HEK293 (cell line): ENCODE measurements around the gene KIF7.

Experiments used
- CTCF ChIA-PET: fragments of 350-600 bp; formaldehyde crosslinking; extraction: SDS; loops from one replicate; lab custom pipeline; 2021; ENCODE audit warnings: antibody characterized with exemption; lab: Yijun Ruan, JAX
- POLR2A ChIA-PET: fragments of 300-600 bp; formaldehyde crosslinking; extraction: SDS; loops from one replicate; lab custom pipeline; 2020; ENCODE audit warnings: antibody characterized with exemption, inconsistent platforms; lab: Yijun Ruan, JAX
- H3K27ac ChIP-seq: fragments of 200-500 bp; sonication (Bioruptor generic); 2 replicates; pipeline ENCODE4 v1.5.1; 2014; ENCODE audit warnings: low read depth, low read length, control low read depth, inconsistent platforms; ENCODE audit errors: extremely low read depth
- H3K36me3 ChIP-seq, 2 experiments: fragments of 200-500 bp in 1 of 2; sonication (Bioruptor generic) in 1 of 2; 1 replicate in 1 of 2; 2 replicates in 1 of 2; pipeline ENCODE4 v1.5.1; 2014 to 2017; ENCODE audit warnings: inconsistent platforms in 2 of 2, low read length in 2 of 2; ENCODE audit not compliant: control insufficient read depth in 2 of 2, insufficient read depth in 1 of 2
- H3K4me1 ChIP-seq: fragments of 200-500 bp; sonication (Bioruptor generic); 2 replicates; pipeline ENCODE4 v1.5.1; 2014; ENCODE audit warnings: mild to moderate bottlenecking, low read length, inconsistent platforms; ENCODE audit not compliant: control insufficient read depth, insufficient read depth
- H3K4me3 ChIP-seq: 2 replicates; pipeline ENCODE4 v1.5.1; 2011; ENCODE audit warnings: low read depth, mild to moderate bottlenecking, control low read depth, low read length, moderate library complexity
- H3K9me3 ChIP-seq: fragments of 200-500 bp; sonication (Bioruptor generic); 2 replicates; pipeline ENCODE4 v1.5.1; 2014; ENCODE audit warnings: low read depth, low read length, inconsistent platforms; ENCODE audit not compliant: control insufficient read depth, insufficient read depth
- EGR2 ChIP-seq: fragments of 450-650 bp; formaldehyde crosslinking; IDR thresholded peaks from 2 replicates; pipeline ENCODE4 v1.5.1; 2016; ENCODE audit warnings: low read depth, missing biosample characterization, missing genetic modification characterization
- GLIS2 ChIP-seq: fragments of 450-650 bp; formaldehyde crosslinking; IDR thresholded peaks from 2 replicates; pipeline ENCODE4 v1.5.1; 2016; ENCODE audit warnings: missing biosample characterization, missing genetic modification characterization
- PRDM1 ChIP-seq: fragments of 450-650 bp; formaldehyde crosslinking; IDR thresholded peaks from 2 replicates; pipeline ENCODE4; 2016; ENCODE audit warnings: missing biosample characterization, missing genetic modification characterization
- RBAK ChIP-seq: fragments of 450-650 bp; formaldehyde crosslinking; IDR thresholded peaks from 2 replicates; pipeline ENCODE4 v1.5.1; 2016; ENCODE audit warnings: missing biosample characterization, missing genetic modification characterization
- ZNF341 ChIP-seq: fragments of 450-650 bp; formaldehyde crosslinking; IDR thresholded peaks from 2 replicates; pipeline ENCODE4; 2016; ENCODE audit warnings: low read depth, missing biosample characterization, missing genetic modification characterization
- ZNF416 ChIP-seq: fragments of 450-650 bp; formaldehyde crosslinking; IDR thresholded peaks from 2 replicates; pipeline ENCODE4 v1.5.1; 2016; ENCODE audit warnings: missing biosample characterization, missing genetic modification characterization
- ZNF624 ChIP-seq: fragments of 450-650 bp; formaldehyde crosslinking; IDR thresholded peaks from 2 replicates; pipeline ENCODE4 v1.5.1; 2017; ENCODE audit warnings: missing biosample characterization, missing genetic modification characterization
- ZNF768 ChIP-seq: fragments of 450-650 bp; formaldehyde crosslinking; IDR thresholded peaks from 2 replicates; pipeline ENCODE4 v1.5.1; 2018; ENCODE audit warnings: missing biosample characterization, mild to moderate bottlenecking, missing genetic modification characterization
- ZNF830 ChIP-seq: fragments of 450-650 bp; IDR thresholded peaks from 2 replicates; pipeline ENCODE4 v1.5.0; 2018; ENCODE audit warnings: missing biosample characterization, missing genetic modification characterization, low read depth, mild to moderate bottlenecking, moderate library complexity
- TF ChIP-seq, protein P1 (sequence below): fragments of 450-650 bp; formaldehyde crosslinking; IDR thresholded peaks from 2 replicates; pipeline ENCODE4 v1.5.1; 2016; ENCODE audit warnings: missing biosample characterization, missing genetic modification characterization
- TF ChIP-seq, protein P2 (sequence below): fragments of 450-650 bp; formaldehyde crosslinking; IDR thresholded peaks from 2 replicates; pipeline ENCODE4 v1.5.1; 2016; ENCODE audit warnings: missing biosample characterization, missing genetic modification characterization
- TF ChIP-seq, protein P3 (sequence below): fragments of 450-650 bp; formaldehyde crosslinking; IDR thresholded peaks from 2 replicates; pipeline ENCODE4 v1.5.1; 2017; ENCODE audit warnings: missing biosample characterization, missing genetic modification characterization
- TF ChIP-seq, protein P4 (sequence below): fragments of 450-650 bp; formaldehyde crosslinking; IDR thresholded peaks from 2 replicates; pipeline ENCODE4 v1.5.1; 2016; ENCODE audit warnings: missing biosample characterization, missing genetic modification characterization
- TF ChIP-seq, protein P5 (sequence below): fragments of 450-650 bp; IDR thresholded peaks from 2 replicates; pipeline ENCODE4 v1.5.1; 2018; ENCODE audit warnings: missing biosample characterization, mild to moderate bottlenecking, missing genetic modification characterization
- TF ChIP-seq, protein P6 (sequence below): fragments of 450-650 bp; formaldehyde crosslinking; IDR thresholded peaks from 2 replicates; pipeline ENCODE4 v1.5.1; 2016; ENCODE audit warnings: missing biosample characterization, missing genetic modification characterization
- TF ChIP-seq, protein P7 (sequence below): fragments of 450-650 bp; formaldehyde crosslinking; IDR thresholded peaks from 2 replicates; pipeline ENCODE4 v1.5.1; 2016; ENCODE audit warnings: missing biosample characterization, missing genetic modification characterization
- TF ChIP-seq, protein P8 (sequence below): fragments of 450-650 bp; IDR thresholded peaks from 2 replicates; pipeline ENCODE4 v1.5.1; 2018; ENCODE audit warnings: missing biosample characterization, missing genetic modification characterization
- TF ChIP-seq, protein P9 (sequence below): fragments of 450-650 bp; formaldehyde crosslinking; IDR thresholded peaks from 2 replicates; pipeline ENCODE4 v1.5.1; 2016; ENCODE audit warnings: missing biosample characterization, missing genetic modification characterization

KIF7 gene

DNA sequence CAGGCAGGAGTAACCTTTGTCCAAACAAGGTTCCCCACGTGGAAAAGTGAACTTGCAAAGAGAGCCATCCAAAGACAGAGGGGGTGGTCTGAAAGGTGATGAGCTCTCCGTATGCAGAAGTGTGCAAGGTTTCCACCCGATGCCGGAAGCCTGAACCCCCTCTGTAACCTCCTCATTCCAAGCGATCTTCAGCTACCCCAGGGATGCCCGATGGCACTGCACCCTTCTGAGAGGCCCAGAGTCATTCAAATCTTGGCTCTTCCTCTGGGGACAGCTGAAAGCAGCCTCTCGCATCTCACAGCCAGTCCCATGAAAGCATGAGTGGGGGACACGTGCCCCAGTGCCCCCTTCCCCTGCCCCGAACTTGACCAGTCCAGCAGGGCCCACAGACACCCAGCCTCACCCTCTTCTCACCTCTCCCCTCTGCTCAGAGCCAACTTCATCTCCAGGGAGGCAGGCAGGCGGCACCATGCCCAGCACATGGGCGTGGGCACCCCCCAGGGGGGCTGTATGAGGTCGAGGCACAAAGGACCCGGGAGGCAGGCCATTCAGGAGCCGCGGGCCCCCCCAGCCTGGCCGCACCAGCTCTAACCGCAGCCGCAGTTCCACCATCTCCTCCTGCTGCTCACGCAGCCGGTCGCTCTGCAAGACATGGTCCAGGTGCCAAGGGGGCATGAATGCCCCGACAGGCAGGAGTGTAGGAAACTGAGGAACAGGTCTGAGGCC, 8.7 kb downstream of the KIF7 start:
- Histone ChIP-seq H3K4me3 (no peak overlapping the region), H3K9me3 (no peaks in the 10 kb centered on the region), H3K36me3 (peaks cover 34 to 81% of the 10 kb centered on the region in 2 experiments), H3K4me1 (no peaks in the 10 kb centered on the region), H3K27ac (no peak overlapping the region)
- TF ChIP-seq, protein P1, sequence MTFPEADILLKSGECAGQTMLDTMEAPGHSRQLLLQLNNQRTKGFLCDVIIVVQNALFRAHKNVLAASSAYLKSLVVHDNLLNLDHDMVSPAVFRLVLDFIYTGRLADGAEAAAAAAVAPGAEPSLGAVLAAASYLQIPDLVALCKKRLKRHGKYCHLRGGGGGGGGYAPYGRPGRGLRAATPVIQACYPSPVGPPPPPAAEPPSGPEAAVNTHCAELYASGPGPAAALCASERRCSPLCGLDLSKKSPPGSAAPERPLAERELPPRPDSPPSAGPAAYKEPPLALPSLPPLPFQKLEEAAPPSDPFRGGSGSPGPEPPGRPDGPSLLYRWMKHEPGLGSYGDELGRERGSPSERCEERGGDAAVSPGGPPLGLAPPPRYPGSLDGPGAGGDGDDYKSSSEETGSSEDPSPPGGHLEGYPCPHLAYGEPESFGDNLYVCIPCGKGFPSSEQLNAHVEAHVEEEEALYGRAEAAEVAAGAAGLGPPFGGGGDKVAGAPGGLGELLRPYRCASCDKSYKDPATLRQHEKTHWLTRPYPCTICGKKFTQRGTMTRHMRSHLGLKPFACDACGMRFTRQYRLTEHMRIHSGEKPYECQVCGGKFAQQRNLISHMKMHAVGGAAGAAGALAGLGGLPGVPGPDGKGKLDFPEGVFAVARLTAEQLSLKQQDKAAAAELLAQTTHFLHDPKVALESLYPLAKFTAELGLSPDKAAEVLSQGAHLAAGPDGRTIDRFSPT, result peak; percentile 44; the same call in 1 of the 2 replicates
- TF ChIP-seq ZNF341 (tag by site-specific recombination), result no peak
- CTCF ChIA-PET, result interaction anchor here (0.6 to 3.3 kb wide), 22 partner anchors 11 to 860 kb away, joined by 3 to 36 read pairs (median 4); no protein-coding TSS in a partner anchor
- POLR2A ChIA-PET, result interaction anchor here (0.9 to 1.1 kb wide), 2 partner anchors 14 to 72 kb away, joined by 3 read pairs; partner anchors contain the start of gene TICRR

DNA sequence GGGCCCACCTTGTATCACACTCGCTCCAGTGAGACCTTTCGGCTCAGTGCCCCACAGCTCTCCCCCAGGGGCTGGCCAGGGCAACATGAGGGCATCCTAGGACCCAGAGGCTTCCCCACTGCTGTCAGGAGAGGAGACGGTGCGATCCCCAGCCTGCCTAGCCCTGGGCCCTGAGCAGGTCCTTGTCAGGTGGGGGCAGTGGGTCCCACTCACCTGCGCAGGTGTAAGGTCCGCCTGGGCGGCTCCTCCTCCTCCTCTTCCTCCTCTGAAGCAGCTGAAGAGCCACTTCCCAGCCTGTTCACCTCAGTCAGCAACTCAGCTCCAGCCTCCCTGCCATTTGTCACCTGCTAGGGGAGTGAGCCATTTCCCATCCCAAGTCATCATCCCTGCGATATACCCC, 9.6 kb downstream of the KIF7 start:
- POLR2A ChIA-PET, result interaction anchor here (0.9 to 1.1 kb wide), 2 partner anchors 13 to 71 kb away, joined by 3 read pairs; partner anchors contain the start of gene TICRR
- TF ChIP-seq, protein P2, sequence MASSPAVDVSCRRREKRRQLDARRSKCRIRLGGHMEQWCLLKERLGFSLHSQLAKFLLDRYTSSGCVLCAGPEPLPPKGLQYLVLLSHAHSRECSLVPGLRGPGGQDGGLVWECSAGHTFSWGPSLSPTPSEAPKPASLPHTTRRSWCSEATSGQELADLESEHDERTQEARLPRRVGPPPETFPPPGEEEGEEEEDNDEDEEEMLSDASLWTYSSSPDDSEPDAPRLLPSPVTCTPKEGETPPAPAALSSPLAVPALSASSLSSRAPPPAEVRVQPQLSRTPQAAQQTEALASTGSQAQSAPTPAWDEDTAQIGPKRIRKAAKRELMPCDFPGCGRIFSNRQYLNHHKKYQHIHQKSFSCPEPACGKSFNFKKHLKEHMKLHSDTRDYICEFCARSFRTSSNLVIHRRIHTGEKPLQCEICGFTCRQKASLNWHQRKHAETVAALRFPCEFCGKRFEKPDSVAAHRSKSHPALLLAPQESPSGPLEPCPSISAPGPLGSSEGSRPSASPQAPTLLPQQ (tag by site-specific recombination), result no peak
- TF ChIP-seq, protein P3, sequence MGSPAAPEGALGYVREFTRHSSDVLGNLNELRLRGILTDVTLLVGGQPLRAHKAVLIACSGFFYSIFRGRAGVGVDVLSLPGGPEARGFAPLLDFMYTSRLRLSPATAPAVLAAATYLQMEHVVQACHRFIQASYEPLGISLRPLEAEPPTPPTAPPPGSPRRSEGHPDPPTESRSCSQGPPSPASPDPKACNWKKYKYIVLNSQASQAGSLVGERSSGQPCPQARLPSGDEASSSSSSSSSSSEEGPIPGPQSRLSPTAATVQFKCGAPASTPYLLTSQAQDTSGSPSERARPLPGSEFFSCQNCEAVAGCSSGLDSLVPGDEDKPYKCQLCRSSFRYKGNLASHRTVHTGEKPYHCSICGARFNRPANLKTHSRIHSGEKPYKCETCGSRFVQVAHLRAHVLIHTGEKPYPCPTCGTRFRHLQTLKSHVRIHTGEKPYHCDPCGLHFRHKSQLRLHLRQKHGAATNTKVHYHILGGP, result no peak
- TF ChIP-seq, protein P4, sequence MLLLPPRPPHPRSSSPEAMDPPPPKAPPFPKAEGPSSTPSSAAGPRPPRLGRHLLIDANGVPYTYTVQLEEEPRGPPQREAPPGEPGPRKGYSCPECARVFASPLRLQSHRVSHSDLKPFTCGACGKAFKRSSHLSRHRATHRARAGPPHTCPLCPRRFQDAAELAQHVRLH, result no peak
- TF ChIP-seq, protein P5, sequence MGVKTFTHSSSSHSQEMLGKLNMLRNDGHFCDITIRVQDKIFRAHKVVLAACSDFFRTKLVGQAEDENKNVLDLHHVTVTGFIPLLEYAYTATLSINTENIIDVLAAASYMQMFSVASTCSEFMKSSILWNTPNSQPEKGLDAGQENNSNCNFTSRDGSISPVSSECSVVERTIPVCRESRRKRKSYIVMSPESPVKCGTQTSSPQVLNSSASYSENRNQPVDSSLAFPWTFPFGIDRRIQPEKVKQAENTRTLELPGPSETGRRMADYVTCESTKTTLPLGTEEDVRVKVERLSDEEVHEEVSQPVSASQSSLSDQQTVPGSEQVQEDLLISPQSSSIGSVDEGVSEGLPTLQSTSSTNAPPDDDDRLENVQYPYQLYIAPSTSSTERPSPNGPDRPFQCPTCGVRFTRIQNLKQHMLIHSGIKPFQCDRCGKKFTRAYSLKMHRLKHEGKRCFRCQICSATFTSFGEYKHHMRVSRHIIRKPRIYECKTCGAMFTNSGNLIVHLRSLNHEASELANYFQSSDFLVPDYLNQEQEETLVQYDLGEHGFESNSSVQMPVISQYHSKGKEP (tag by site-specific recombination), result no peak
- TF ChIP-seq ZNF624 (tag by site-specific recombination) (no peak), ZNF830 (no peak), GLIS2 (tag by site-specific recombination) (no peak), ZNF416 (tag by site-specific recombination) (no peak), RBAK (tag by site-specific recombination) (no peak), ZNF768 (tag by site-specific recombination) (no peak), PRDM1 (tag by site-specific recombination) (no peak), EGR2 (tag by site-specific recombination) (no peak)
- TF ChIP-seq, protein P6, sequence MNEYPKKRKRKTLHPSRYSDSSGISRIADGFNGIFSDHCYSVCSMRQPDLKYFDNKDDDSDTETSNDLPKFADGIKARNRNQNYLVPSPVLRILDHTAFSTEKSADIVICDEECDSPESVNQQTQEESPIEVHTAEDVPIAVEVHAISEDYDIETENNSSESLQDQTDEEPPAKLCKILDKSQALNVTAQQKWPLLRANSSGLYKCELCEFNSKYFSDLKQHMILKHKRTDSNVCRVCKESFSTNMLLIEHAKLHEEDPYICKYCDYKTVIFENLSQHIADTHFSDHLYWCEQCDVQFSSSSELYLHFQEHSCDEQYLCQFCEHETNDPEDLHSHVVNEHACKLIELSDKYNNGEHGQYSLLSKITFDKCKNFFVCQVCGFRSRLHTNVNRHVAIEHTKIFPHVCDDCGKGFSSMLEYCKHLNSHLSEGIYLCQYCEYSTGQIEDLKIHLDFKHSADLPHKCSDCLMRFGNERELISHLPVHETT (tag by site-specific recombination), result no peak
- TF ChIP-seq, protein P7, sequence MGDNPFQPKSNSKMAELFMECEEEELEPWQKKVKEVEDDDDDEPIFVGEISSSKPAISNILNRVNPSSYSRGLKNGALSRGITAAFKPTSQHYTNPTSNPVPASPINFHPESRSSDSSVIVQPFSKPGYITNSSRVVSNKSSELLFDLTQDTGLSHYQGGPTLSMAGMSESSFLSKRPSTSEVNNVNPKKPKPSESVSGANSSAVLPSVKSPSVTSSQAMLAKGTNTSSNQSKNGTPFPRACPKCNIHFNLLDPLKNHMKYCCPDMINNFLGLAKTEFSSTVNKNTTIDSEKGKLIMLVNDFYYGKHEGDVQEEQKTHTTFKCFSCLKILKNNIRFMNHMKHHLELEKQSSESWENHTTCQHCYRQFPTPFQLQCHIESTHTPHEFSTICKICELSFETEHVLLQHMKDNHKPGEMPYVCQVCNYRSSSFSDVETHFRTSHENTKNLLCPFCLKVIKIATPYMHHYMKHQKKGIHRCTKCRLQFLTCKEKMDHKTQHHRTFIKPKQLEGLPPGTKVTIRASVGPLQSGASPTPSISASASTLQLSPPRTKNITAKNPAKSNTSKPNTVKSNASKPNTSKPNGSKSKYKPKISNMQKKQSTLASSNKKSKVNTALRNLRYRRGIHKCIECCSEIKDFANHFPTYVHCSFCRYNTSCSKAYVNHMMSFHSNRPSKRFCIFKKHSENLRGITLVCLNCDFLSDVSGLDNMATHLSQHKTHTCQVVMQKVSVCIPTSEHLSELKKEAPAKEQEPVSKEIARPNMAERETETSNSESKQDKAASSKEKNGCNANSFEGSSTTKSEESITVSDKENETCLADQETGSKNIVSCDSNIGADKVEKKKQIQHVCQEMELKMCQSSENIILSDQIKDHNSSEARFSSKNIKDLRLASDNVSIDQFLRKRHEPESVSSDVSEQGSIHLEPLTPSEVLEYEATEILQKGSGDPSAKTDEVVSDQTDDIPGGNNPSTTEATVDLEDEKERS, result no peak
- TF ChIP-seq, protein P8, sequence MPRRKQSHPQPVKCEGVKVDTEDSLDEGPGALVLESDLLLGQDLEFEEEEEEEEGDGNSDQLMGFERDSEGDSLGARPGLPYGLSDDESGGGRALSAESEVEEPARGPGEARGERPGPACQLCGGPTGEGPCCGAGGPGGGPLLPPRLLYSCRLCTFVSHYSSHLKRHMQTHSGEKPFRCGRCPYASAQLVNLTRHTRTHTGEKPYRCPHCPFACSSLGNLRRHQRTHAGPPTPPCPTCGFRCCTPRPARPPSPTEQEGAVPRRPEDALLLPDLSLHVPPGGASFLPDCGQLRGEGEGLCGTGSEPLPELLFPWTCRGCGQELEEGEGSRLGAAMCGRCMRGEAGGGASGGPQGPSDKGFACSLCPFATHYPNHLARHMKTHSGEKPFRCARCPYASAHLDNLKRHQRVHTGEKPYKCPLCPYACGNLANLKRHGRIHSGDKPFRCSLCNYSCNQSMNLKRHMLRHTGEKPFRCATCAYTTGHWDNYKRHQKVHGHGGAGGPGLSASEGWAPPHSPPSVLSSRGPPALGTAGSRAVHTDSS (tag by site-specific recombination), result no peak
- TF ChIP-seq, protein P9, sequence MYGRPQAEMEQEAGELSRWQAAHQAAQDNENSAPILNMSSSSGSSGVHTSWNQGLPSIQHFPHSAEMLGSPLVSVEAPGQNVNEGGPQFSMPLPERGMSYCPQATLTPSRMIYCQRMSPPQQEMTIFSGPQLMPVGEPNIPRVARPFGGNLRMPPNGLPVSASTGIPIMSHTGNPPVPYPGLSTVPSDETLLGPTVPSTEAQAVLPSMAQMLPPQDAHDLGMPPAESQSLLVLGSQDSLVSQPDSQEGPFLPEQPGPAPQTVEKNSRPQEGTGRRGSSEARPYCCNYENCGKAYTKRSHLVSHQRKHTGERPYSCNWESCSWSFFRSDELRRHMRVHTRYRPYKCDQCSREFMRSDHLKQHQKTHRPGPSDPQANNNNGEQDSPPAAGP (tag by site-specific recombination), result no peak
- TF ChIP-seq, all 188 proteins: peak for 0
- H3K4me1 ChIP-seq, result no peaks in the 10 kb centered on the region
- H3K9me3 ChIP-seq, result no peaks in the 10 kb centered on the region
- CTCF ChIA-PET, result interaction anchor here (0.9 to 3.3 kb wide), 4 partner anchors 12 to 287 kb away, joined by 3 to 36 read pairs (median 4); no protein-coding TSS in a partner anchor
- peaks cover 41 to 87% of the 10 kb centered on the region in 2 experiments for H3K36me3 ChIP-seq
- H3K4me3 ChIP-seq, result no peak overlapping the region
- no peak overlapping the region for H3K27ac ChIP-seq
